DOHH2 (cell line): ENCODE measurements around the gene BBS5.
"Not testable (repeated sequence)": the region's sequence is repeated elsewhere in the genome, so short reads cannot be mapped to it uniquely, and the experiment has no call there.

Source experiments
- H3F3A ChIP-seq: fragments of 200-600 bp; sonication (generic), shearing (Covaris generic); 2 replicates; pipeline ENCODE4 v1.6.0; 2016; ENCODE audit warnings: antibody characterized with exemption, mild to moderate bottlenecking; ENCODE audit not compliant: control insufficient read depth, insufficient read depth
- H3K27ac ChIP-seq: fragments of 200-600 bp; sonication (generic); 2 replicates; pipeline ENCODE4 v1.5.1; 2014; ENCODE audit warnings: low read depth, mild to moderate bottlenecking, low read length, moderate library complexity
- H3K27me3 ChIP-seq: fragments of 200-600 bp; sonication (generic); 2 replicates; pipeline ENCODE4 v1.6.1; 2014; ENCODE audit warnings: mild to moderate bottlenecking, low read length, mixed read lengths; ENCODE audit not compliant: control insufficient read depth
- H3K36me3 ChIP-seq: fragments of 200-600 bp; sonication (generic); 2 replicates; pipeline ENCODE4 v1.6.1; 2014; ENCODE audit warnings: mild to moderate bottlenecking, low read length, moderate library complexity, mixed read lengths; ENCODE audit not compliant: control insufficient read depth
- H3K4me1 ChIP-seq: fragments of 200-600 bp; sonication (generic); 2 replicates; pipeline ENCODE4 v1.6.1; 2014; ENCODE audit warnings: mild to moderate bottlenecking, low read length, mixed read lengths; ENCODE audit not compliant: control insufficient read depth
- H3K4me2 ChIP-seq: fragments of 200-600 bp; sonication (generic); 2 replicates; pipeline ENCODE4 v1.6.0; 2014; ENCODE audit warnings: mild to moderate bottlenecking, low read length, moderate library complexity
- H3K4me3 ChIP-seq: fragments of 200-600 bp; sonication (generic); 2 replicates; pipeline ENCODE4 v1.5.1; 2014; ENCODE audit warnings: mild to moderate bottlenecking, low read length, mixed read lengths
- H3K79me2 ChIP-seq: fragments of 200-600 bp; sonication (generic); 2 replicates; pipeline ENCODE4 v1.6.1; 2014; ENCODE audit warnings: mild to moderate bottlenecking, low read length, mixed read lengths; ENCODE audit not compliant: control insufficient read depth
- H3K9me2 ChIP-seq: fragments of 200-600 bp; sonication (generic); replicated peaks from 2 replicates; pipeline ENCODE4 v1.6.1; 2014; ENCODE audit warnings: mild to moderate bottlenecking, low read length, mixed read lengths; ENCODE audit not compliant: control insufficient read depth
- H3K9me3 ChIP-seq: fragments of 200-600 bp; sonication (generic); 2 replicates; pipeline ENCODE4 v1.6.1; 2014; ENCODE audit warnings: antibody characterized with exemption, low read length, mixed read lengths; ENCODE audit not compliant: control insufficient read depth, insufficient read depth
- H4K20me1 ChIP-seq: fragments of 200-600 bp; sonication (generic); 2 replicates; pipeline ENCODE4 v1.6.0; 2014; ENCODE audit warnings: low read depth, mild to moderate bottlenecking, antibody characterized with exemption, low read length, moderate library complexity; ENCODE audit not compliant: control insufficient read depth, insufficient read depth
- CTCF ChIP-seq: fragments of 200-600 bp; sonication (generic); IDR thresholded peaks from one replicate; pipeline ENCODE4 v1.5.1; 2014; ENCODE audit warnings: antibody characterized with exemption, mild to moderate bottlenecking, low read depth, low read length; ENCODE audit not compliant: poor library complexity, severe bottlenecking
- EZH2phosphoT487 ChIP-seq: fragments of 200-600 bp; sonication (generic); IDR thresholded peaks from 2 replicates; pipeline ENCODE4 v1.6.1; 2017; ENCODE audit warnings: borderline replicate concordance, mild to moderate bottlenecking, antibody characterized with exemption, low read length, moderate library complexity, mixed read lengths

BBS5 gene

DNA sequence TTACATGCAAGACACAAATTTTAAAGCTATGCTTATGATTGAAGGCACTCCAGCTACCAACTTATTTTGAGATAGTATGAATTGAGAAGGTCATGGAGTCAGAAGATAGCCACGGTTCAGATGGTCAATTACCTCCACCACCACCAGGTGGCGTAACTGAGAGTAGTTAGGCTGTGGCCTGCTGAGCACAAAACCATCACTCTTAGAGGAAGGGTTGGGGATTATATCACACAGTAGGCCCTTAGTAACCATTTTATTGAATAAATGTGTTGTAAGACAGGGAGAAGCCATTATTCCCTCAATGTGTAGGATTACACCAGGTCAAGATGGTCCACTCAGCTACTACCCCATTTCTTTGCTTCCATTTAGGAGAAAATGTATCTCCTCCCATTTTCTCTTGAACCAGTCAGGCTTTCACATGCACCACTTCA is 49.0 kb downstream of the BBS5 start:
- Histone ChIP-seq H3K4me2 (no peak overlapping the region), H3K36me3 (peaks cover 3% of the 10 kb centered on the region; the same call in 1 of the 2 replicates), H3K9me3 (no peaks in the 10 kb centered on the region), H3K79me2 (no peaks in the 10 kb centered on the region), H3K4me1 (no peaks in the 10 kb centered on the region), H3K4me3 (no peak overlapping the region), H4K20me1 (no peaks in the 10 kb centered on the region), H3F3A (no peaks in the 10 kb centered on the region), H3K9me2 (no peaks in the 10 kb centered on the region), H3K27ac (no peak overlapping the region), H3K27me3 (no peaks in the 10 kb centered on the region)
- TF ChIP-seq EZH2phosphoT487 = no peak
- peak; percentile 95 for TF ChIP-seq CTCF

GRCh38 chr2:169539460-169539859 is 60.2 kb downstream of the BBS5 start:
- not testable (repeated sequence) for H3F3A ChIP-seq, H4K20me1 ChIP-seq, H3K36me3 ChIP-seq, H3K9me3 ChIP-seq, H3K27ac ChIP-seq, H3K4me3 ChIP-seq, H3K27me3 ChIP-seq, H3K9me2 ChIP-seq, H3K4me1 ChIP-seq, H3K79me2 ChIP-seq, H3K4me2 ChIP-seq

- Histone ChIP-seq H3K9me2 (no peaks in the 10 kb centered on the region), H3K9me3 (no peaks in the 10 kb centered on the region), H3K27ac (no peak overlapping the region), H3K79me2 (no peaks in the 10 kb centered on the region), H3K27me3 (no peaks in the 10 kb centered on the region), H4K20me1 (no peaks in the 10 kb centered on the region), H3K4me3 (no peak overlapping the region), H3K4me1 (no peaks in the 10 kb centered on the region), H3K36me3 (peaks cover 4% of the 10 kb centered on the region; the same call in 1 of the 2 replicates), H3F3A (0 out of 2 replicates have a peak, but pooled peaks cover 2% of the 10 kb centered on the region), H3K4me2 (no peak overlapping the region)
- no peak for TF ChIP-seq CTCF
- TF ChIP-seq EZH2phosphoT487 = no peak
Observed at GRCh38 chr2:169540146-169540545, 60.9 kb downstream of the BBS5 start.

DNA sequence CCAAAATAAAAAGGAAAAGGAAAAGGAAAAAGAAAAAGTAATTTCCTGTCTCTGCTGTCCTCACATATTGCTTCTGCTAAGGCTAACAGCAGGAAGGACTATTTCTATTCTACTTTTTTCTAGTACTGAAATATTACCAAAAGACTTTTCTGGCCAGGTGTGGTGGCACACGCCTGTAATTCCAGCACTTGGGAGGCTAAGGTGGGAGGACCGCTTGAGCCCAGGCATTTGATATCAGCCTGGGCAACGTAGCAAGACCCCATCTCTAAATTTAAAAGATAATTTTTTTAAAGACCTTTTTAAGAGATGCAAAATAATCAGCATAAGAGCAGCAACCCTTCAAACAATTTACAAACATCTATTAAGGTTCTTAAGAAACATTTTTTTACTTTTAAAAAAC is 63.1 kb downstream of the BBS5 start:
- peaks cover 4% of the 10 kb centered on the region; the same call in 1 of the 2 replicates for H3K36me3 ChIP-seq
- no peaks in the 10 kb centered on the region for H4K20me1 ChIP-seq
- H3K4me3 ChIP-seq = no peak overlapping the region
- no peaks in the 10 kb centered on the region for H3K9me3 ChIP-seq
- no peaks in the 10 kb centered on the region for H3K9me2 ChIP-seq
- H3K79me2 ChIP-seq = no peaks in the 10 kb centered on the region
- TF ChIP-seq CTCF = no peak
- no peak for TF ChIP-seq EZH2phosphoT487
- H3K4me2 ChIP-seq = no peak overlapping the region
- no peaks in the 10 kb centered on the region for H3K27me3 ChIP-seq
- H3K27ac ChIP-seq = no peak overlapping the region
- H3F3A ChIP-seq = no peaks in the 10 kb centered on the region
- no peaks in the 10 kb centered on the region for H3K4me1 ChIP-seq
